IPS DF 4.7 (cell line): Measurements from ENCODE around the gene PHC3.

Experiments
- DNase-seq: peaks from one replicate; pipeline ENCODE4 v3.0.0-alpha.2; 2013; ENCODE audit warnings: low spot score; ENCODE audit errors: extremely low read depth

Gene PHC3

DNA sequence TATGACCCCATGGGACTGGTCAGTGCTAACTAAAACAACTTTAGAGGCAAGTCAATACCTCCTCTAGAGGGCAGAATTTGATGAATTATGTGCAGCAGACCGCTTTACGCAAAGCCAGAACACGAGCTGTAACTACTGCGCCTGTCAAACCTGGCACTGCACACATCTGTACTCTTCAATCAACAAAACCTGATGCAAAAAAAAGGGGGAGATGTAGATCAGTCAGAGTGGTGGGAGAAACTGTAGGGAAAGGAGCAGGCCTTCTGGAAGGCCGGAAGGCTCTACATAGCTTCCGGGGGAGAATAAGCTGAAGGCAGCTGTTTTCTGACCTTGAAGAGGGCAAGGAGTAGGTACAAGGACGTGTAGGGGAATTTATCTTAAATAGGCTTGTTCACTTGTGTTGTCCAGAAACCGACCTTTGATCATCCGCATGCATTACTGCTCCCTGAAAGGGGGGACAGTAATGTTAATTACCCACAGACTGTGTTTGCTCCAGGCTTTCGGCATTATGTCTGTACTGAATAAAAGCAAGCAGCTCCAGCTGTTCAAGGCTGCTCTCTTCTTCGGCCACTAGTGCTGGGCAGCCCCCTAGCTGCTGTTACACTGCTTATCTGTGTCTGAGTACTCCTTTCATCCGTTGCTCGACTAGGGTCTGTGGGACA is 102.8 kb downstream of the PHC3 start:
- no peak for DNase-seq

DNA sequence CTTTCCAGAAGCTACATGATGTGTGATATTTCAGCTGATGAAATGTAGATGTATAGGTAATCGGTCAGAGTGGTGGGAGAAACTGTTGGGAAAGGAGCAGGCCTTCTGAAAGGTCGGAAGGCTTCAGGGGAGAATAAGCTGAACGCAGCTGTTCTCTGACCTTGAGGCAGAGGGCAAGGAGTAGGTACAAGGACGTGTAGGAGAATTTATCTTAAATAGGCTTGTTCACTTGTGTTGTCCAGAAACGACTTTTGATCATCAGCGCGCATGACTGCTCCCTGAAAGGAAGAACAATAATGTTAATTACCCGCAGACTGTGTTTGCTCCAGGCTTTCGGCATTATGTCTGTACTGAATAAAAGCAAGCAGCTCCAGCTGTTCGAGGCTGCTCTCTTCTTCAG is 104.2 kb downstream of the PHC3 start:
- DNase-seq: no peak

DNA sequence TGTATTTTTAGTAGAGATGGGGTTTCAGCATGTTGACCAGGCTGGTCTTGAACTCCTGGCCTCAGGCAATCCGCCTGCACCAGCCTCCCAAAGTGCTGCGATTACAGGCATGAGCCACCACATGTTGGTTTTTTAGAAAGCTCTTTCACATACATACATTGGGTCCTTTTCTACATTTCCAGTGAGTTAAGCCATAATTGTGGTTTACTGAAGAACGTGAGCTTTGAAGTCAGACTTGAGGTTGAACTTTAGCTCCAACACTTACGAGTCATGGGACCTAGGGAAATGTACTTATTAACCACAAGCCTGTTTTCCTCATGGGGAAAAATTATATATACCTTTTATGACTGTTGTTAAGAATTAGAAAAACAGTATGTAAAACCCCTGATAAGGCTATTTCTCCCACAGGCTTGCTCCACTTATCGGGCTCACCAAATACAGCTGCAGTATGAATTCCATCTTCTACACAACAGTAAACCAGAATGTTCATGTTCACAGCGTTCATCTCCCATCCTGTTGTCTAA is 104.8 kb downstream of the PHC3 start:
- DNase-seq: no peak

DNA sequence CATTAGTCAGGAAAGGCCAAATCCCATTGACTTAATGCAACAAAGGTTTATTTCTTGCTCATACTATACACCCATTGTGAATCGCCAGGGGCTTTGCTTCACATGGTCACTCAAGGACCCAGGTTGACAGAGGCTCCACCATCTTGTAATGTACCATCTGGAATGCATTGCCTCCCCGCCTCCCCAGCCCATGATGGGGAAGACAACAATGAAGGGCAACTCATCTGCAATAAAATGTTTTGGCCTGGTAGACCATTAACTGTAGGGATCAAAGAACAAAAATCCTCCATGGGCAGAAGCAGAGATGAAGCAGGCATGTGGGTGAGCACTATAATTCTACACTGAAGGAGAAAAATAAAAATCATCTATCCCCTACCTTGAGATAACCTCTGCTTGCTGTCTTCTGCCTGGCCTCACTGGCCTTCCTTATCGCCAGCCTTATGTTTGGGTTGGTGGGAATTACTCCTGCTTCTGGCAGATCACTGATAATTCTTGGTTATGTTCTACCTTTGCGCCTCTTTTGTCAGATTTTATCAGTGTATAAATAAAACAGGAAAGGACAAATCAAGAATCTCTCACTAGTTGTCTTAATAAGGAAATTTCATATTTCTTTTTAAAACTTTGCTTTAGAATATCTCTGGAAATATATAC is 106.0 kb downstream of the PHC3 start:
- no peak for DNase-seq

DNA sequence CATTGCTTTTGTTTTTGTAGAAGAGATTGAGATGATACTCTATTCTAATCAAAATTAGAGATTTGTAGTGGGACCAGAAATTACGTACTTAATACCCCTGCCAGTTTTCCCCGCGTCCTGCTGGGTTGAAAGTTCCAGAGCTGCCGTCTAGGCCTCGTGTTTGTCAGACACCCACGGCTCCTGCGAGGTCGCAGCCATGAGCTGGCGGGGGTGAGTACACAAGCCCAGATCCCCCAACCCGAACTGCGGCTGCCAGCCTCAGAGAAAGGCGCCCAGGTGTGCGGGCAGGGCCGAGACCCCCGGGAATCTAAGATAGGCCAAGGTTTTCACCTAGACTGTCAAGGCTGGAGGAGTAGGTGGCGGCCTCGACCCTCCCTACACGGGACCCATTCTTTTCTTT is 117.4 kb downstream of the PHC3 start:
- no peak for DNase-seq

DNA sequence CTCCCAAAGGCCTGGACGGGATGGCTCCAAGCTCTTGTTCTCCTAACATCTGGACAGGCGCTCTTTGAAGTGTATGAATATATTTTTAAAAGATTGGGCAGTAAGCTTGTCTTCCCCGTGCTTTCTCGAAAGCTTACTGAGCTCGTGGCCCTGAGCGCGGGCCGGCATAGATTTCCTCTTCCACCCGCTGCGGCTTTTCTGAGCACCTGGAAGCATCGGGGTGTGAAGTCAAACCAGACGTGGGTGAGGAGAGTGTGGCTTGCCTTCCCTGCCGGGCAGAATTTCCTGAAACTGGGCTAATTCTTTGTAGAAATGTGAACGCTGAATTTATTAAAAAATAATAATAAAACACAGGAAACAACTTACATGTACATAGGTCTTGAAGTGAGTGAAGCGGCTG is 117.8 kb downstream of the PHC3 start:
- no peak for DNase-seq

DNA sequence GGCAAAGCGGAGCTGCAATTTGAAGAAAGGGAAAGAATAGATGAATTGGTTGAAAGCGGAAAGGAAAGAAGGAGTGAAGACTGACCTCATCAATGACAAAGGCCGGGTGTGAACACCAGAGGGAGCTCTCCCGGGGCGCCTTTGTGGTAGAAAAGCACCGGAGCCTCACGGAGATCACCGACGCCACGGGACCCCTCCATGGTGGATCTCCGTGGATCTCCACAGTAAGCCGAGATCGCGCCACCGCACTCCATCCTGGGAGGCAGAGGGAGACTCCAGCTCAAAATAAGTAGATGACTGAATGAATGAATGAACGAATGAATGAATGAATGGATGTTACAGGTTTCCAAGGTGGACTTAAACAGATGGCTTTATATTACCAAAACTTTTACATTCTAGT is 118.8 kb downstream of the PHC3 start:
- DNase-seq: no peak

DNA sequence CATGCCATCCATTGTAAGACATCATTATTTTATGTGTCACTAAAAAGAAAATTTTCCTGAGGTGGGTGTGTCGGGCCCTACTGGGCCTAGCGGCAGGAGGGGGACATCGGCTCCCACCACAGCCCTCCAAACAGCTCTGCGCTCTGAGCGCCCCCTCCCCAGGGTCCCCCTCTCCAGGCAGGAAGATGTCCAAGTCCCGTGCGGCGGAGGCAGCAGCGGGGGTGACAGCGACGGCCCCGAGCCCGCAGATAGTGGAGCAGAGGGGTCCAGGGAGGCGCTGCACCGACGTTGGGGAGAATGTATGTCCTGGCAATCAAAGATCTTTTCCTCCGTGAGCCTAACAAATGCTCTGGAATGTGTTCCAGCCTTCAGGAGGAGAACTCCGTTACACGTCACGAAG is 119.5 kb downstream of the PHC3 start:
- DNase-seq: no peak

DNA sequence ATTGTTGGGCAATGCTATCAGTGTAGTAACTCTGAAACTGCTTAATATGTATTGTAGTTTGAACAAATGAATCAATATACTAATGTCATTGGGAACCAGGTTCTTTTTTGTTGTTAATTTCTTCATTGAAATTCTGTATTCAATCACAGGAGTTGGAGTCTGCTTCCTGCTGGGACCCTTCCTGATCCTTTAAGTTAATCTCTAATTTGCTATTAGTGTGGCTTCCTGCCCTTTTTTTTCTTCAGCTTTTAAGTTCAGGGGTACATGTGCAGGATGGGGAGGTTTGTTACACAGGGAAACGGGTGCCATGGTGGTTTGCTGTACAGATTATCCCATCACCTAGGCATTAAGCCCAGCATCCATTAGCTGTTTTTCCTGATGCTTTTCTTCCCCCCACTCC is 122.1 kb downstream of the PHC3 start:
- DNase-seq: no peak

DNA sequence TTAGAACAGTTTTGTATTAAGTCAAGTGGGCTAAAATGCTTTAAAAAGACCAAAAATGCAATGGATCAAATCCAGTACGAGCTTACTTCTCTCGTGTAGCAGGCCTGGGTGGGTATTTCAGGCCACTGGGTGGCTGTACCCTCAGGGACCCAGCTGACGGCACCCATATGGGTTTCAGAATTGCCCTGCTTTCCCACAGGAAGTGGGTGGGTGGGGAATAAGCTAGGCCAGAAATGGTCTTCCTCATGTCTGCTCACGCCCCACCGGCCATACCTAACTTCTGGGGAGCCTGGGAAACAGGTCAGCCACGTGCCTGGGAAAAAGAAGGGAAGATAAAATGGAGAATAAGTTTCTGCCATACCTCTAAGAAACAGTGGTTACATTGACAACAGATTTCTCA is 123.4 kb downstream of the PHC3 start:
- DNase-seq: no peak

DNA sequence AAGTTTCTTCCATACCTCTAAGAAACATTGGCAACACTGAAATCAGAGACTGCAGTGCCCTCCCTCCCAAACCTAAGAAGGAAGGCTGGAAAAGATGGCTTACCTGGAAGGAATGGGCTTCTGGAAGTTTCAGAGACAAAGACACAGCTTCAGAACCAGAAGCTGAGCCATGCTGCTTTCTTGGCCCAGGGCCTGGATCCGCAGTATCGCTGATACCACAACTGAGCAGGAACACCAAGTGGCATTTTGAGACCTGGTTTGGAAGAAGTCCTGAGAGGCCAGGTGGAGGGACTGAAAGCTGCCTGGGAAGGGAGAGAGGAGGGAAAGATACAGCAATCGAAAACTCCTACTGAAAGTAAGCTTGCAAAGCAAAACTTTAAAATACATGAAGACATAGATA is 124.0 kb downstream of the PHC3 start:
- DNase-seq: no peak

DNA sequence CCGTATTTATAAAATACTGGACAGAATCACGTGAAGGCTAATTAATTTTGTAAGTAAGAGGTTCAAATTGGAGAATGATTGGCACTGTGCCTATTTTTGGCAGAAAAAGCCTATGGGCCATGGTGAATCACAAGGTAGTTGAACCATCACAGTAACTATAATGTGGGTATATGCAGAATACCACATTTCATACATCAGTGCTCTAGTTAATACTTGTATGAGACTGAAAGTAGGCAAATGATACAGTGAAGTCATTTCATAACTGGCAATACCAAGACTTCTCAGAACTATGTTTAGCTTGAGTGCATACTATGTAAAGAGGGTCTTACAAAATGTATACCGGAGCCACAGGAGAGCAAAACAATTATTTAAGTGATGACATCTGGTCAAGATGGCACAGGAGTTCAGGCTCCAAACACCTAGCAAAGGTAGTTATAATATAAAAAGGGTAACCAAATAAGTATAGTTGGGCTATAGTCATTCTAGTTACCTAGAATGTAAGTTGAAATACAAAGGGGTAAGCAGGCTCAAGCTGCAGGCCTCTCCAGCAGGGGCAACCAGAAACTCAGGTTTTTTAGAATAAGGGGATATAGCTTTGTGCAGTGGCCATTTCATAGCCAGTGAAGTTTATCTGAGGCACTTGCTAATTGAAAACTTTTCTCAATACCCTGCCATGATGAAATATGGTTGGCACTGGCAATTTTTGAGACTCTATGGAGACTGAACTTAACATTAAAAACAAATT is 124.7 kb downstream of the PHC3 start:
- DNase-seq: no peak

DNA sequence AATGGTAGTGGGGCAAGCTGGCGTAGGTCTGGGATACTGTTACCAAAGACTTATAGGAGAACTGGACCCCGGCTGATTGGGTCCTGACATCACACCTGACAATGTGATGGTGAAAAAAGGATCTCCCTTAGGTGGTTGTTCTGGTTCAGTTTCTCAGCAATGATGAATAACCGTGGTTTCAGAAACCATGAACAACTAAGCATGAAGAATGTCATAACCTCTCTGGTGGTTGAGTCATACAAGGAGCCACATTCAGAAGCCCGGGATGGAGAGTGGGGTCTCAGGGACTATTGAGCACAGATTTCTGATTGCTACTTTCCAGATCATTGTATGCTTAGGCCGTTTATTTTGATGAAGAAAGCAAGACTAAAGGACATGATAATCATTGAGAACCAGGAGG is 126.3 kb downstream of the PHC3 start:
- no peak for DNase-seq

DNA sequence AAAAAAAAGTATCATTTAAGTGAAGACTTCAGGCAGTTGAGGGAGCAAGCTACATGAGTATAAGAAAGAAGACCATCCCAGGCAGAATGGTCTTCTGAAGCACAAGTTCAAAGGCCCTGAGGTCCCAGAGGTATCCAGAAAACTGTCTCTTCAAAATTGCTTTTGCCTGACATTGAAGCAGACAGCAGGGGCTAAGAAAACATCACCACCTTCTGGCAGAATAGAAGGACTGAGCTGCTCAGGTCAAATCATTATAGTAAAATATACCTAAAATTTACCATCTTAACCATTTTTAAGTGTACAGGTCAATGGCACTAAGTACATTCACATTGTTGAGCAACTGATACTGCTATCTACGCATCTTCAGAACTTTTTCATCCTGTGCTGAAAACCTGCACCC is 127.3 kb downstream of the PHC3 start:
- DNase-seq: no peak

DNA sequence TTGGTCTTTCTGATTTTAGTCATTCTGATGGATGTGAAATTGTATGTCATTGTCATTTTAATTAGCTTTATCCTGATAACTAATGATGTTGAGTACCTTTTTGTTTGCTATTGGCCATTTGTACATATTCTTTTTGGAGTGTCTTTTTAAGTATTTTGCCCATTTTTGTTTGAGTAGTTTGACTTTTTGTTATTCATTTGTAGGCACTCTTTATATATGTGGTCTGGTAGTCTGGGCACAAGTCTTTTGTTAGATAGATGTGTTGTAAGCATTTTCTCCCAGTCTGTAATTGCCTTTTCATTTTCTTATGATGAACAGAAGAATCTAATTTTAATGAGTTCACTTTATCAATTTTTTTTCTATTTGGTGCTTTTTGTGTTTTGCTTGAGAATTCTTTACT is 129.1 kb downstream of the PHC3 start:
- DNase-seq: no peak

DNA sequence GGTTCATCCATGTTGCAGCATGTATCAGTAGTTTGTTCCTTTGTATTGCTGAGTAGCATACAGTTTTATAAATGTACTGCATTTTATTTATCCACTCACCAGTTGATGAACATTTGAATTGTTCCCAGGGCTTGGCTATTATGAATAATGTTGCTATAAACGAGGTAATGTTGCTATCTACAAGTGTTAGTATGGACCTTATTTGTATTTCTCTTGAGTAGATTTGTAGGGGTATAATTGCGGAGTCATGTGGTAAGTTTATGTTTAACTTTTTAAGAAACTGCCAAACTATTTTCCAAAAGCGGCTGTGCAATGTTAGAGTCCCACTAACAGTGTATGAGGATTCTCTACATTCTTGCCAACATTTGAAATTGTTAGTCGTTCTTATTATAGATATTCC is 130.8 kb downstream of the PHC3 start:
- DNase-seq: no peak

DNA sequence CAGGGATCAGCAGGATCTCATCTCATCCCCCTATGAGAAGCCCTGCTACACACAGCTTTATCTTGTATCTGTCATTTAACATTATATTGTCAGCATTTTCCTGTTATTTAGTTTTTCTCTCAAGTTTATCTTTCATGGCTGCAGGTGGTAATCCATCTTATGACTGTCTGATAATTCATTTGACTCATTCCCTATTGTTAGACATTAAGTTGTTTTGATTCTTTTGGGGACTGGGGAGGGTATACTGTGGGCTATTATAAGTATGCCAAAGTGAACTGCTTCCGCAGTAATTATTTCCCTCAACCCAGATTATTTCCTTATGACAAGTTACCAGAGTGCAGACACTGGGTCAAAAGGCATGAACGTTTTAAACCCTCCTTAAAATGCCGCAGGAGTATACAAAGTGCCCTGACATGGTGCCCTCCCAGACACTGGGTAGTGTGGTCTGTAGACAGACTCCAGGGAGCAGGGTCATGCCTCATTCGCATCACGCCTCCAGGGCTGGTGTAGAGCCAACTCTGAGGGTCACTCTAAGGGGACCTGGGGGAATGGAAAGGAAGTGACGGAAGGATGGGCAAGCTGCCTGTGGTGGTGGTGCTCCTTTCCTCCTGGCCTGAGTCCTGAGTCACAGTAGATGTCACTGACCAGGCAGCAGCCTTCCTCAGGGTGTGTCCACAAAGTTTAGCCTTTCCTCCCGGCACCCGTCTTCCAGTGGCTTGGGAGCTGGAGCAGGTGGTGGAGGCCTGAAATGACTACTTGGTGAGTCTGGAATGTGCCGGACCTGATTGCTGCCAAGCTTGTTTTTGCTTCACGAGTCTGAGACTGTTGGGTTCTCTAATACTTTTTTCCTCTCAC is 132.2 kb downstream of the PHC3 start:
- no peak for DNase-seq

DNA sequence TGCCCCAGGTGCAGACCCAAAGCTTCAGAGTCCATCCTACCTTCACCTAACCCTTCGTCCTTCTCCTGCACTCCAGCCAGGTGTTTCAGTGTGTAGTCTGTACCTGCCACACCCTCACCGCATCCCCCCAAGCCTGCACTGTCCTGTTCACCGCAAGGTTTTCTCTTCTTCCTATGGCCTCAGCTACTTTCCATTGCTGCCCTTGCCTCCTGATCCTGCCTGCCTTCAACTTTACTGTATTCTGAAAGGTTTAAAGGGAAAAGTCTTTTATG is 134.5 kb downstream of the PHC3 start:
- DNase-seq: no peak

DNA sequence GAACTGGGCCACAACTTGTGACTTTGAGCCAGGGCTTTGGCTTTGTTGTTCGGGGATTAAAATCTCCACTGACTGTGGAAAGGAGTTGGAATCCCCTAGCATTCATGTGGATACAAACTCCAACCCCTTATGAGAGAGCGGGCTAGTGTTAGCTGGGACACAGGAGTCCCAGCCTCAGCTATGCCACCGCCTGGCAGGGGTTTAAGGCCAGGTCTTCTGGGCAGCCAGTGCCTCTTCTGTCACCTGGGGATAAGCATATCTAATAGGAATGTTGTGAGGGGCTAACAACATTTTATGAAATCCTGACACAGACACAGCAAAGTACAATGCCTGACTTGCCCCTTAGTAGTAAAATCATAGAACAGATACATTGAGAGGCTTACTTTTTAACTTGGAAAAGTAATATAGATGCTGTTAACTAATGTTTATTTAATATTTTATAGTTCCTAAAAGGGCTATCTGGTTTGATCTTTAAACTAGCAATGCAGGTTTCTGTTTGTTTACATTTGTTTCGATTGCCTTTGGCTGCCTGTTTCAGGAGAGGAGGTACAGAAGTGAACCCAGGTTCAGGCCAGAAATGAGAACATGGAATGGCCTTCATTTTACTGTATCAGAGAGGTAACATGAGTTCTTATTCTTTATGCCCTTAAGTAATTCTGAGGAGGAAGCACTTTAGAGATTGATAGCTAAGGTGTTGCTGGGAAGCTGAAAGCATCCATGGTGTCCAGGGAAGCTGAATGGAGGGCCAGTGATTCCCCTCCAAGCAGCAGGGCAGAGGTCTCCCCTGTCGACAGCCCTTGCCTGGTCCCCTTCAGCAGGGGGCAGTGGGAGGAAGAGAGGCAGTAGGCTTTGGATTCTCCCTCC is 135.0 kb downstream of the PHC3 start:
- DNase-seq: no peak

DNA sequence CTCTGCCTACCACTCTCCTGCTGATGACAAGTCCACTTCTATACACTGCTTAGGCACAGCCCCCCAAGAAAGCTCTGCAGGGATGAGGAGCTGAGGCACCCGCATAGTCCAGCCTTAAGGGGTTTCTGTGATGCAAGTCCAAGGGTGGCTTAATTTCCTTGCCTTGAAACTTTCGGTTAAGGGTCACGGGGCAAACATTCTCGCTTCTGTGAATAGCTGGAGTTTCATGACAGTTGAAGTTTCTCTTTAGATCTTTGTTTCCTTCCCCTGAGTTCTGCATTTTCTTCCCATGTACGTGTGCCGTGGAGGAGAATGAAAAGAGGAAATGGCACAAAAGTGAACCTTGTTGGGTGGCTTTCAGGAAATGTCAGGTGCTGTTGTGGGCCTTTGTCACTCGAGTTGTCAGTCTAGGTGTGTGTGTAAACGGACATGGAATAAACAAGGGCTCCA is 136.7 kb downstream of the PHC3 start:
- no peak for DNase-seq

DNA sequence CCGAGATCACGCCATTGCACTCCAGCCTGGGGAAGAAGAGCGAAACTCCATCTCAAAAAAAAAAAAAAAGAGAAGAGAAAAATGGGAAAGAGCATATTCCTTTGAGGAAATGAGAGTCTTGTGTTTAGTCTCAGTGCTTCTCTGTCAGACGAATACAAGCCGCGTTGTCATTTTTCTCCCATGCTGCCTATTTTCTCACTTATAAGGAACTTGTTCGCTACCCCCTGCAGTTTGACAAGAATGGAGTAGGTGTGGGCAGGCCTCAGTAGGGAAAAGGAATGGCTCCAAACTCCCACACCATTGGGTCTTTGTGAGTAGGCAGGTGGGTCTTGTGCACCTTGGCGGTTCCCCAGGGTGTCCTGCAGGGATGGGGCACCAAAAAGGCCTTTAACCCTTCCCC is 137.3 kb downstream of the PHC3 start:
- no peak for DNase-seq
